ENCODE measurements around the gene SRSF2. TPM values are rescaled to one million over a fixed set of nuclear protein-coding genes. Genes with fewer than 3 reads are reported as not detected.
"Not testable (repeated sequence)": the region's sequence is repeated elsewhere in the genome, so short reads cannot be mapped to it uniquely, and the experiment has no call there.

The SRSF2 gene, protein sequence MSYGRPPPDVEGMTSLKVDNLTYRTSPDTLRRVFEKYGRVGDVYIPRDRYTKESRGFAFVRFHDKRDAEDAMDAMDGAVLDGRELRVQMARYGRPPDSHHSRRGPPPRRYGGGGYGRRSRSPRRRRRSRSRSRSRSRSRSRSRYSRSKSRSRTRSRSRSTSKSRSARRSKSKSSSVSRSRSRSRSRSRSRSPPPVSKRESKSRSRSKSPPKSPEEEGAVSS
- total RNA-seq: 375 TPM

DNA sequence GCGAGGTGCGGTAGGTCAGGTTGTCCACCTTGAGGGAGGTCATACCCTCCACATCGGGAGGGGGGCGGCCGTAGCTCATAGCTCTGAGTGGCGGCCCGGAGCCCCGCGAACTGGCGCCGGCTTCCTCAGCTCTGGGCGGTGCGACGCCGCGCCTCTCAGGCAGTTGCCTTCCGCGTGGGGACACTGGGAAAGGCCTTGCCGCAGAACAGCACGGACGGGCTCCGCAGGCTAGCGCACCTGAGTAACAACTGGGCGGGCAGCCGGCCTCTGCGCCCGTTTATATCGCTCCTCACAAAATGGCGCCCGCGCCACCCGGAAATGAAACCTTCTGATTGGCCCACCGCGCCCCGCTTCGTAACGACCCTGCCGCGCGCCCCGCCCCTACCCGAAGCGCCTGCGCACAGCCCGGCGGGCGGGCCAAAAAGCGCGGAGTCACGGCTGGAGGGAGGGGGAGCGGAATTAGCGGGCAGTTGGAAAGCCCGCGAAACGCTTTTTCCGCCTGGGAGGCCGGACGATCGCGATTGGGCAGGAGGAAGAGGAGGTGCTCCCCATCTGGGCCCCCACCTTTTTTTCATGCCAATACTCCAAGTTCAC, at the start of gene SRSF2:
Gene SRSF2 (minus strand): TSS at position 250 of the 594 bp plus-strand sequence. CDS start 171 bp downstream, at position 79.
- peak; percentile 97 to 99 (median 98) for DNase-seq (ENCODE audit: low read depth in 2 of 3, low spot score in 2 of 3)

DNA sequence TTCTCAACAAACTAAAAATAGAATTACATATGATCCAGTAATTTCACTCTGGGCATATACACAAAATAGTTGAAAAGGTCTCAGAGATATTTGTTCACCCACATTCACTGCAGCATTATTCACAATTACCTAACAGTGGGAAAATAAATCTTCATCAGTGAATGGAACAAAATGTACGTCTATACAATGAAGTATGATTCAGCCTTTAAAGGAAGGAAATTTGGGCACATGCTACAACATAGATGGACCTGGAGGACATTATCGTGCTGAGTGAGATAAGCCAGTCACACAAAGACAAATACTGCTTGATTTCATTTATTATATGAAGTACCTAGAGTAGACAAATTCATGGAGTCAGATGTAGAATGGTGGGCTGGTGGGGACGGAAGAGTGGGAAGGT, 47.8 kb upstream of the SRSF2 start:
- DNase-seq (ENCODE audit: low read depth in 2 of 3, low spot score in 2 of 3): no peak

DNA sequence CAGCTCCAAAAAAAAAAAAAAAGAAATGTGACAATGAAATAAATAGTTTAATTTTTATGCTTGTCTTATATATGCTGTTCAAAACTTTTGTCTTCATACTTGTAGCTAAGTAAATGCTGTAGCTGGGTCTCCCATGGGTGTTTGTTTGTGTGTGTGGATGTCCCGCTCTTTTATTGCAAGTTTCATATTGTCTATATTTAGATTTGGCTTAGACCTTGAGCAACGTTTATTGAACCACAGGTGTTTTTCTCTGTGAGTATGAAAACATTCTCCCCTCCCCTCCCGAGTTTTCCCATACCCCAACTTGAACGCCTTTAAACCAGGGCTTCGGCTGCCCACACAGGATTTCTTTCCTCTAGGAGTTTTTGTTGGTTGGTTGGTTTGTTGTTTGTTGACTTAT, 46.0 kb upstream of the SRSF2 start:
- DNase-seq (ENCODE audit: low read depth in 2 of 3, low spot score in 2 of 3): no peak

DNA sequence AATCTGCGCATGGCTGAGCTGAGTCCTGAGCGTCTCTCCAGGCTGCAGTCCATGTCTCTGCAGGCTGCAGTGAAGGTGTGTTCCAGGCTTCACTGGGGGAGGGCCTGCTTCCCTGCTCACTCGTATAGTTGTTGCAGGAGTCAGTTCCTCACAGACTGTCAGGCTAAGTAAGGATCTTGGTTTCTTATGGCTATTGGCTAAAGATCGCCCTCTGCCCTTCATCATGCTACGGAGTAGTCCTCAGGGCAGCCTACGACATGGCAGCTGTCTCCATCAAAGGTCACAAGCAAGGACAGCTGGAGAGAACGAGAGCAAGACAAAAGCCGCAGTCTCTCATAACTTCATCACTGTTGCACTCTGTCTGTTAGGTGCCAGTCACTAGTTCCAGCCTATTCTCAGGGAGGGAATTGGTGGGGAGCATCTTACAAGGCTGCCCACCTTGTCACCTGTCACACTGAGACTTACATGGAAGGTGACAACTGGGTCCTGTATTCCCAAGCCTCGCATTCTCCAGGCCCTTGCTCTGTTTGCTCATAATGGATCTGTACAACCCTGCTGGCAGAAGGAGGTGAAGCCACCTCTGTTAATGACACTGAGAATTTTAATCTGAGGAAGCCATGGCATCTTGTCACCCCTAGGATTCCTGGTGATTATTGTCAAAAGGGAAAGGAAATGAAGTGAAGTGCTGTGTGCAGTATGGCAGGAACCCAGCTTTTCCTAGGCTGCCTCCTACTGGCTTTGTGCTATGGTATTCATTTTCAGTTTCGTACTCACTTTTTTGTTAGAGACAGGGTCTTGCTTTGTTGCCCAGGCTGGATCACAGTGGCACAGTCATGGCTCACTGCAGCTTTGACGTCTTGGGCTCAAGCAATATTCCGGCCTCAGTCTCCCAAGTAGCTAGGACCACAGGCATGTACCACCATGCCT, 44.2 kb upstream of the SRSF2 start:
- DNase-seq (ENCODE audit: low read depth in 2 of 3, low spot score in 2 of 3): peak in 1 of 3 donors; percentile 2

DNA sequence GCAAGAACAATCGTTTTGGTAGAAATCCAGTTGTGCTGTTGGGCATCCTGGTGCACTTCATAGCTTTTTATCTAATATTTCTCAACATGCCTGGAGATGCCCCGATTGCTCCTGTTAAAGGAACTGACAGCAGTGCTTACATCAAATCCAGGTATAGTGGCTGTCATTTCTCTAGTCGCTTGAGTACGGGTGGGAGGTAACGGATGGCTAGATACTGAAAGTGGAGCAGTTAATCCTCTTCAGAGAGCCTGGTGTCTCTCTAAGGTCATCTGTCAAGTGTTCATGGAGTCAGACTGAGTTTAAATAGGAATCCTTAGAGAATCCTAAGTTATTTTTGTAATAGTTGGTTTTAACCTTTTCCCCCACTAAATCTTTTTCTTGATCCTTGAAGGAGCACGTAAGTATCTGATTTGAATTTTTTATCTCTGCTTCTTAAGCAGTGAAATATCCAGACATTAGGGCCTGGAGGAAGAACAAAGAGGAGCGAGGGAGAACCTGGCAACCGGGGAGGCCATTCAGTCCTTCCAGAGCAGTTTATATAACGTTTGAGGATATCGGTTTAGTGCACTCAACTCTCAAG, 38.0 kb upstream of the SRSF2 start:
- no peak for DNase-seq (ENCODE audit: low read depth in 2 of 3, low spot score in 2 of 3)

DNA sequence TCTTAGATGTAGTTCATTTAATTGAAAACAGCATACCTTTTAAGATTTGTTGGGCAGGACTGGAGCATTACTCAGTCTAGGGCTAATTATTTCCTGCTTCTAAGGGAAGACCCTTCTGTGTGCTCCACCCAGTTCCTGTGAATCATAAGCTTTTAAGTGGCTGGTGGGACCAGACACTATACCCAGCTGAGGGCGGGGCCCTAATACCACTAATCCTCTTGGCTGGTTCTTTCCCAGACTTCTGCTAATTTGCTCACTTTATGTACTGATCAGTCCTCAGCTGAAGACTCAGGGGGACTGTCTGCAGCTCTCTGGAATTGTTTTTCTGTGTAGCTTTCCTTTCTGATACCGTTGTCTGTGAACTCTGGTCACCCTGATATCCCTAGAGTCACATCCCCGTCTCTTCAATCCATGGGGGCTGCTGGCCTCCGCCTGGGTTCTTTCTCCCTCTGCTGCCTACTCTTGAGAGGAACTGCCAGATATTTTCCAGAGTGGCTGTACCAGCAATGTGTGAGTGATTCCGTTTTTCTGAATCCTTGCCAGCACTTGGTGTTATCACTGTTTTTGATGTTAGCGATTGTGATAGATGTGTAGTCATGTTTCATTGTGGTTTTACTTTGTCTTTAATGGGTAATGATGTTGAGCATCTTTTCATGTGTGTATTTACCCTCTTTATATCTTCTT, 35.9 kb upstream of the SRSF2 start:
- no peak for DNase-seq (ENCODE audit: low read depth in 2 of 3, low spot score in 2 of 3)

DNA sequence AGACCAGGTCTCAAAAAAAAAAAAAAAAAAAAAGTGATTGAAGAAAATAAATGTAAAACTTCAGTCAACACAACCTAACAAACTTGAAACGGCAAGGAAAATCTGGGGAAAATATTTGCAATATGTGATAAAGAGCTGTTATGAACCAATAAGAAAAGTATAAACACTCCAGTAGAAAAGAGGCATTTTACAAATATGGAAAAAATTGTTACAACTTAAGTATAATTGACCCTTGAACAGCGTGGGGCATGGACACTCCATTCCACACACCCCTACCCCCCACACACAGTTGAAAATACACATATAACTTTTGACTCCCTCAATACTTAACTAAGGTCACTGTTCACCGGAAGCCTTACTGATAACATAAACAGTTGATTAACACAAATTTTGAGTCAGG, 21.4 kb upstream of the SRSF2 start:
- no peak for DNase-seq (ENCODE audit: low read depth in 2 of 3, low spot score in 2 of 3)

DNA sequence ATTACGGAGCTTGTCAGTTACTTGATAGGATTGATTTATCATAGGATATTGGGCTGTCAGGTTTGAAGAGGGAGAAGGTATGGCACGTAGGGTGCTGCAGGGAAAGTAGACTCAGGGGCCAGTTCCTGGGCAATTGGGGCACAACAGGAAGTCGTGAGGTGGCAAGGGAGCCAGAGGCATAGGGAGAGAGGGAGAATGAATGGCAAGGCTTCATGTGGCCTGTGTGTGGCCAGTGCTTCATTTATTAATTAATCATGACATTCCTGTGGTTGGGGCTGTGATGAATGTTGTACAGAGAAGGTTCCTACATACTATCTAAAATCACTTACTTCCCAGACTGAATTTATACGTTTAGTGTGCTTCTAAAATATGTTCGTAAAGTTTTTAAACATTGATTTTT, 20.1 kb upstream of the SRSF2 start:
- no peak for DNase-seq (ENCODE audit: low read depth in 2 of 3, low spot score in 2 of 3)

DNA sequence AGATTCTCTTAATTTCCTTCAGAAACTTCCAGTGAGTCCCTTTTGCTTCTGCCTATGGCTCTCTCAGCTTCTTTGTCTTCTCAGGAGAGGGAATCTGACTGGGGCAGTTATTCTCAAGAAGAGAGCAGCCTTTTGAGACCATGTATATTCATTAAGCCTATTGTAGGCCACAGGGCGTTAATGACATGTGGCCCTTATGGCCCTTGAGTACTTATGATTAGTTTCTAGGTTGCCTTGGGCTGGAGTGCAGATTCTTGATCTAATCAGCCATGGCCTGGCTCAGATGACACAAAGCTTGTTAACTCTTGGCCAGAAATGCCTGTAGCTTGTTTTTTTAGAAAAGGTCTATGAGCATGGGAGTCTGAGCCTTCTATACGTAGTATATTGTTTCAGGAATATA, 18.2 kb upstream of the SRSF2 start:
- no peak for DNase-seq (ENCODE audit: low read depth in 2 of 3, low spot score in 2 of 3)

DNA sequence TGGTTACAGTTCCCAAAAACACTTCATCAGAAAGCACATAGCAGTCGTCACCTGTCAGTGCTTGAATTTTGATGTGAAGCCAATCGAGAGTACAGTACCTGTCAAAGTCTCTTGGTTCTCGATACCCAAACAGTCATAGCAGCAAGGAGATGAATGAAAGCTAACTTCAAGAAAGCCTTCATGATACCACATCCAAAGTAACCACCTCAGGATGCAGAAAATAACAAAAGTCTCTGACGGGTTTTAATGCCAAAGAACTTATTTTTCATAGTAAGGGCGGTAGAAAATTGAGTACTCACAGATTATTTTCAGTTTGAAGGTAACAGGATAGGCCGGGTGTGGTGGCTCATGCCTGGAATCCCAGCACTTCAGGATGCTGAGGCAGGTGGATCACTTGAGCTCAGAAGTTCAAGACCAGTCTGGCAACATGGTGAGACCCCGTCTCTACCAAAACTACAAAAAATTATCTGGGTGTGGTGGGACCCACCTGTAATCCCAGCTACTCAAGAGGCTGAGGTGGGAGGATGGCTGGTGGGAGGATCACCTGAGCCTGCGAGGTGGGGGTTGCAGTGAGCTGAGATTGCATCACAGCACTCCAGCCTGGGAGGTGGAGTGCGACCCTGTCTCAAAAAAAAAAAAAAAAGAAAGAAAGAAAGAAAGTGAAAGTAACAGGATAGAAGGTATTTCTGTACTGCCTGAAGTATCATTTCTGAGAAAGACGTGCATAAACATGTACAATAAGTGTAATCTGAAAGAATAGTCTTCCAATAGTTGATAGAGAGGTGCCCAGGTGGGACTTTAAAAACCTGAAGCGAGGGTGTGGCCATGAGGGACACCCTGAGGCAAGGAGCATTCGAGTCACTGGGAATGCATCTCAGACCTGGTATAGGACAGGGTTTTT, 16.2 kb upstream of the SRSF2 start:
- no peak for DNase-seq (ENCODE audit: low read depth in 2 of 3, low spot score in 2 of 3)

DNA sequence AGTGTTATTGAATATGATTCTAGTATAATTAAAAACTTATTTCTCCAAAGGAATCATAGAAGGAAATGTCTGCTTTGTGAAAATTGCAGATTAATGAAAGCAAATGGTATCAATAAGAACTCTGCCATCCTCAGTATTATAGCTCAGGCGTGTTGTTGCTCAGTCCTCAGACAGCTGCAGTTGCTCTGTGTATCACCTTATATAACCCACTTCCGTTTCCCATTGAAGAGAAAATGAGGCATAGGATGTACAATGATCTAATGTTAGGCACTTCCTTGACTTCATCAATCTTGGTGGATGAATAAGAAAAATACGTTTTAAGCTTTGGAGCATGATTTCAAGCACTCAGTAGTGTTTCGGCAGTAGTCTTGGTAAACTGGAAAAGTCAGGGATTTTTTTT, 14.9 kb upstream of the SRSF2 start:
- no peak for DNase-seq (ENCODE audit: low read depth in 2 of 3, low spot score in 2 of 3)

DNA sequence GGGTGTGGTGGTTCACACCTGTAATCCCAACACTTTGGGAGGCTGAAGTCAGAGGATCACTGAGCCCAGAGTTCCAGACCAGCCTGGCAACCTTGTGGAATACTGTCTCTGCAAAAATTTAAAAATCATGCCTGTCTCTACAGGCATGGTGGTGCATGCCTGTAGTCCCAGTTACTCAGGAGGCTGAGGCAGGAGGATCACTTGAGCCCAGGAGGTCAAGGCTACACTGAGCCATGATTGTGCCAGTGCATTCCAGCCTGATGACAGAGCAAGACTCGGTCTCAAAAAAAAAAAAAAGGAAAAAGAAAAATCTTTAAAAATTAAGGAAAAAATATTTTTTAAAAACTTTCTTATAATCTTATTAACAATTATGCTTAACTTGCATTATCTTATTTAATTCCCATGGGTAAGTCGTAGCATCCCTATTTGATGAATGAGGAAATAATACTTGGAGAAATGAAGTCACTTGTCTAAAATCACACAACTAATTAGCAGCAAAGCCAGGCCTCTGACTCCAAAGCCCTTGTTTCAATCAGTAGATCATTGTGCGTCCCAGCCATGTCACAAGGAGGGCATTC, 14.4 kb upstream of the SRSF2 start:
- DNase-seq (ENCODE audit: low read depth in 2 of 3, low spot score in 2 of 3): no peak

DNA sequence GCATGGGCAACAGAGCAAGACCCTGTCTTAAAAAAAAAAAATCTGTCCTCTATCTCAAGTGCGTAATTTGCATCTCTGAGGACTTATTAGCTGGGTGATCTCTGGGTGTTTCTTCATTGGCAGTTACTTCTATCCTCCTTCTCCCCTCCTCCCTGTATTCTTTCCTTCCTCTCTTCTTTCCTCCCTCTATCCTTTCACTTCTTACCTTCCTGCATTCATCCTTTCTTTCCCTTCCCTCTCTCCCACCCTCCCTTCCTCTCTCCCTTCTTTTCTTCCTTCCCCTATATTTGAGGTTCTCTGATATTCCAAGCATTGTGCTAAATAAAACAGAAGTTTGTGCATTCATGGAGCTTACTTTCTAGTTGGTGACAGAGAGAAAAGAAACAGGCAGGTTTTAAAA, 11.5 kb upstream of the SRSF2 start:
- no peak for DNase-seq (ENCODE audit: low read depth in 2 of 3, low spot score in 2 of 3)

DNA sequence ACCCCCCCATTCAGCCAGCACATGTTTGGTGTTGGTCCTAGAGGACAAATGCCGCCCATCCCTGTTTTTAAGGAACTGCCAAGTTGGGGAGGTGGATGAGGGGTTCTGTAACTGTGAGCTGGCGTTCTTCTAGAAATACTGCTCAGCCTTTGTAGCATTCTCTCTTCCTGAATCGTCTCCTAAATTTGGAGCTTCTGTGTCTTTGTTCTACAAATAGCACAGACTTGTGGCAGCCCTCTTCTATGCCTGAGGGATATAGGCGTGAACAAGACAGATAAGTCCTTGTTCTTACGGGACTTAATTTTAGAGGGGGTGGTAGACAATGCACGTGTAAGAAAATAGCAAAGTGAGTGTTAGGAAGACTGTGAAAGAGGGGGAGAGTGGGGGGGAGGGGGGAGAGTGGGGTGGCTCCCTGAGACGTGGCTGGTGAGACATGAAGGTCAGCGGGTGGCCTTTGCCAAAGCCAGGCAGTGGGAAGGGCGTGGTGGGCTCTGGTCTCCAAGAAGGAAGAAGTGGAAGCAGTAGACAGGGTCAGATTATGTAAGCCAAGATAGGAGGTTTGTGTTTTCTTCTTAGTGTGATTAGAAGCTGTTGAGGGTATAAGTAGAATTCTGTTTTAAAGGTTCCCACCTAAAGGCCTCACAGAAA, 10.7 kb upstream of the SRSF2 start:
- DNase-seq (ENCODE audit: low read depth in 2 of 3, low spot score in 2 of 3): no peak

DNA sequence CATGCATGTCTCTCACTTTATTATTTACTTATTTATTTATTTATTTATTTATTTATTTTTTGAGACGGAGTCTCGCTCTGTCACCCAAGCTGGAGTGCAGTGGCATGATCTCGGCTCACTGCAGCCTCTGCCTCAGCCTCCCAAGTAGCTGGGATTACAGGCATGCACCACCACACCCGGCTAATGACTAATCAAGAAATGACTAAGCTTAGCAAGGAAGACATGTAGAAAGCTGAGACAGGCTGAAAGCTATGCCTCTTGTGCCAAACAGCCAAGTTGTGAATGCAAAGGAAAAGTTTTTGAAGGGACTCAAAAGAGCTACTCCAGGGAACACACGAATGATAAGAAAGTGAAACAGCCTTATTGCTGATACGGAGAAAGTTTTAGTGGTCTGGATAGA, 8.7 kb upstream of the SRSF2 start:
- DNase-seq (ENCODE audit: low read depth in 2 of 3, low spot score in 2 of 3): not testable (repeated sequence)

DNA sequence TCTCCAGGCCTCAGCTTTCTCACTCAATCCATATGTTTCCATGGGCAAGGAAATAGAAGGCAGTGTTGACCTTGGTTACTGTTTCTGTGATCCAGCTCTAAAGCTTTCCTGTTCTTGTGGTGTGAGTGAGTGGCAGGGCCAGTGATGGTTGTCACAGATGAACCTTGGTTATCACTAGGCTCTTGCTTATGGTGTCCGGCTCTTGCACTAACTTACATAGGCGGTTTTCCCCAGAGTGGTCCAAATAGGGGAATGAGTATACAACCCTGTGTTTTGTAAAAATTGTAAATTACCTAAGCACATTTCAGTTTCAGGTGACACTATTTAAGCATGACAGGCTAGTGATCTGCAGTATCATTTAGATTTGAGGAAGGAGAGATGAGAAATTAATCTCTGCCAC, 7.6 kb upstream of the SRSF2 start:
- DNase-seq (ENCODE audit: low read depth in 2 of 3, low spot score in 2 of 3): no peak

DNA sequence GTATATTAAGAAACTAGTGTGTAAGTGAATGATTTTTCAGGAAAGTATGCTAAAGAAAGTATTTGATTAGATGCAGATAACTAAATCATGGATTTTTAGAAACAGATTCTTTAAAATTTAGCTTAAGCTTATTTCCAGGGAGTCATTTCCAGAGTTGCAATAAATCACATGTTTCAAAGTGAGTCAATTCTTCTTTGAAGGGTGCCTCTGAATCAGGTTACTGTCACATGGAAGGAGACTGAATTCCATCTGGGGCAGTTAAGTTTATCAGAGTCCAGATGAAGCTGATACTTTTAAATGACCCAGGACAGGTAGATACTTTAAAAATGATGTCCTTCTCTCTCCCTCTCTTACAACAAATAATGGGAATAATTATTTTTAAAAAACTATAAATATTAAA, 5.8 kb upstream of the SRSF2 start:
- DNase-seq (ENCODE audit: low read depth in 2 of 3, low spot score in 2 of 3): no peak

DNA sequence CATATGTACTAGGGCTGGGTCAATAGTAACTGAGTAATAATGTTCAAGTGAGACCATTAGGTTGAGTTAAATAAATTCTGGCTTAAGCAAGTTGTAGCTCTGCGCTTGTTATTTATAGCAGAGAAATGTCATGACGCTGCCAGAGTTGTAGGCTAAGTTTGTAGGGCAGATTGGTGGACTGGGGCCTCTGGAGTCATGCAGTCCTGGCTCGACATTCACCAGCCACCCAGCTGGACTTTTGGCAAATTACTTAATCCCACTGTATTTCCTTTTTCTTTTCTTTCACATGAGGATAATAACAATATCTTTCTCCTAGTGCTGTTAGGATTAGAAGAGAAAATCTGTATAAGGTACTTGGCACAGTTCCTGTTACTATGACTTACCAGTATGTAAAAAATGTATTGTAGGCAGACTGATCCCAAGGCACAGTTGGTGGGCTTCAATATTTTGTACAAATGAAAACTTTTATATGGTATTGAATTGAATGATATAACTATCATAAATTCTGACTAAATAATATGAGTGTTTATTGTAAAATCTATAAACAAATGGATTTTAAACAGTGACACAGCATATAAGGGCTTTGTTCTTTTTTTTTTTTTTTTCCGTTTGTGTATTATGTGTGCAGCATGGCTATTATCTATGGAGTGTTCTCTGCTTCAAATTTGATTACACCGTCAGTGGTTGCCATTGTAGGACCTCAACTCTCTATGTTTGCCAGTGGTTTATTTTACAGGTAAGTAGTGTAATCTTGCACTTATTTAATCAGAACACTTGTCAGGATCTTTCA, 3.4 kb upstream of the SRSF2 start:
- DNase-seq (ENCODE audit: low read depth in 2 of 3, low spot score in 2 of 3): no peak
